ENCODE results near the gene TSPAN14. TPM values are rescaled to one million over a fixed set of nuclear protein-coding genes. Genes with fewer than 3 reads are reported as not detected.

Gene TSPAN14
- polyA plus RNA-seq, 2 donors, result 50.6 to 63.2 TPM

- no peak overlapping the region for H3K4me3 ChIP-seq (ENCODE audit: low read depth in 1 of 2, low read length in 2 of 2)
- H3K27me3 ChIP-seq (ENCODE audit: control insufficient read depth in 1 of 2, insufficient read depth in 2 of 2, low read length in 2 of 2), result no peaks in the 10 kb centered on the region
- no peaks in the 10 kb centered on the region for H3K36me3 ChIP-seq (ENCODE audit: control insufficient read depth in 2 of 2, insufficient read depth in 2 of 2, low read length in 1 of 2)
- no peaks in the 10 kb centered on the region for H3K4me1 ChIP-seq (ENCODE audit: control insufficient read depth in 2 of 2, insufficient read depth in 2 of 2, low read length in 1 of 2)
- WGBS, 2 donors, result 64 to 70% methylated on average over 5 of the region's 5 CpGs
- H3K27ac ChIP-seq (ENCODE audit: low read depth in 2 of 2, low read length in 1 of 2), result no peak overlapping the region
- no peaks in the 10 kb centered on the region for H3K9me3 ChIP-seq (ENCODE audit: control insufficient read depth in 2 of 2, insufficient read depth in 1 of 2, low read depth in 1 of 2, low read length in 1 of 2)
These were observed 101.3 kb downstream of the TSPAN14 start for GRCh38 chr10:80555415-80555814.

GRCh38 chr10:80561950-80562349 lies 107.8 kb downstream of the TSPAN14 start:
- H3K4me1 ChIP-seq (ENCODE audit: control insufficient read depth in 2 of 2, insufficient read depth in 2 of 2, low read length in 1 of 2), result no peaks in the 10 kb centered on the region
- no peaks in the 10 kb centered on the region for H3K36me3 ChIP-seq (ENCODE audit: control insufficient read depth in 2 of 2, insufficient read depth in 2 of 2, low read length in 1 of 2)
- H3K27ac ChIP-seq (ENCODE audit: low read depth in 2 of 2, low read length in 1 of 2), result no peak overlapping the region
- H3K9me3 ChIP-seq (ENCODE audit: control insufficient read depth in 2 of 2, insufficient read depth in 1 of 2, low read depth in 1 of 2, low read length in 1 of 2), result no peaks in the 10 kb centered on the region
- no peak overlapping the region for H3K4me3 ChIP-seq (ENCODE audit: low read depth in 1 of 2, low read length in 2 of 2)
- peaks cover 0 to 2% of the 10 kb centered on the region in 2 donors for H3K27me3 ChIP-seq (ENCODE audit: control insufficient read depth in 1 of 2, insufficient read depth in 2 of 2, low read length in 2 of 2)

DNA sequence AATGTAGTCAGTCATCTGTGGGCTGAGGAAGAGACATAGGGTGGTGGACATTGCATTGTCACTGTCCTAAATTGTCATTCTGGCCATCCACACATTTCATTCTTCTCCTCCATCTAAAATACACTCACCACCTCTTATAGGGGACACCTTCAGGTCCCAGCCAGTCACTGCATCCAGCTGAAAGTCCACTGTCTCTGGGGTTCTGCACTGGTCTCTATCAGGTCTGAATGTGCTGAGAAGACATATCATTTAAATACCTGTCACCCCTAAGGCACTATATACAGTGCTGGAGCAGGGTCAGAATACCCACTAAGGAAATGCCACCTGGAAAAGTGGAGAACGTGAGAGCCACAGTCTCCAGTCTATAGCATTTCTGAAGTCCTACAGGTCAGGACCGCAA lies 113.2 kb downstream of the TSPAN14 start:
- Histone ChIP-seq H3K4me1 (ENCODE audit: control insufficient read depth in 2 of 2, insufficient read depth in 2 of 2, low read length in 1 of 2) (no peaks in the 10 kb centered on the region), H3K27ac (ENCODE audit: low read depth in 2 of 2, low read length in 1 of 2) (no peak overlapping the region), H3K9me3 (ENCODE audit: control insufficient read depth in 2 of 2, insufficient read depth in 1 of 2, low read depth in 1 of 2, low read length in 1 of 2) (peaks cover 0 to 2% of the 10 kb centered on the region in 2 donors), H3K36me3 (ENCODE audit: control insufficient read depth in 2 of 2, insufficient read depth in 2 of 2, low read length in 1 of 2) (no peaks in the 10 kb centered on the region), H3K27me3 (ENCODE audit: control insufficient read depth in 1 of 2, insufficient read depth in 2 of 2, low read length in 2 of 2) (peaks cover 0 to 2% of the 10 kb centered on the region in 2 donors), H3K4me3 (ENCODE audit: low read depth in 1 of 2, low read length in 2 of 2) (no peak overlapping the region)
- 83 to 86% methylated on average over 2 of the region's 2 CpGs for WGBS, 2 donors

GRCh38 chr10:80569131-80569895 lies 115.2 kb downstream of the TSPAN14 start:
- peaks cover 0 to 2% of the 10 kb centered on the region in 2 donors for H3K9me3 ChIP-seq (ENCODE audit: control insufficient read depth in 2 of 2, insufficient read depth in 1 of 2, low read depth in 1 of 2, low read length in 1 of 2)
- H3K27me3 ChIP-seq (ENCODE audit: control insufficient read depth in 1 of 2, insufficient read depth in 2 of 2, low read length in 2 of 2), result peaks cover 0 to 2% of the 10 kb centered on the region in 2 donors
- H3K27ac ChIP-seq (ENCODE audit: low read depth in 2 of 2, low read length in 1 of 2), result no peak overlapping the region
- H3K4me3 ChIP-seq (ENCODE audit: low read depth in 1 of 2, low read length in 2 of 2), result no peak overlapping the region
- H3K4me1 ChIP-seq (ENCODE audit: control insufficient read depth in 2 of 2, insufficient read depth in 2 of 2, low read length in 1 of 2), result no peaks in the 10 kb centered on the region
- H3K36me3 ChIP-seq (ENCODE audit: control insufficient read depth in 2 of 2, insufficient read depth in 2 of 2, low read length in 1 of 2), result no peaks in the 10 kb centered on the region
- 89 to 90% methylated on average over 15 of the region's 15 CpGs for WGBS, 2 donors

GRCh38 chr10:80571352-80571751 lies 117.2 kb downstream of the TSPAN14 start:
- H3K4me3 ChIP-seq (ENCODE audit: low read depth in 1 of 2, low read length in 2 of 2), result no peak overlapping the region
- no peak overlapping the region for H3K27ac ChIP-seq (ENCODE audit: low read depth in 2 of 2, low read length in 1 of 2)
- H3K9me3 ChIP-seq (ENCODE audit: control insufficient read depth in 2 of 2, insufficient read depth in 1 of 2, low read depth in 1 of 2, low read length in 1 of 2), result peaks cover 0 to 2% of the 10 kb centered on the region in 2 donors
- 96 to 98% methylated on average over 9 of the region's 9 CpGs for whole genome bisulfite sequencing, 2 donors
- H3K36me3 ChIP-seq (ENCODE audit: control insufficient read depth in 2 of 2, insufficient read depth in 2 of 2, low read length in 1 of 2), result no peaks in the 10 kb centered on the region
- peaks cover 0 to 2% of the 10 kb centered on the region in 2 donors for H3K27me3 ChIP-seq (ENCODE audit: control insufficient read depth in 1 of 2, insufficient read depth in 2 of 2, low read length in 2 of 2)
- H3K4me1 ChIP-seq (ENCODE audit: control insufficient read depth in 2 of 2, insufficient read depth in 2 of 2, low read length in 1 of 2), result no peaks in the 10 kb centered on the region

GRCh38 chr10:80579181-80579763 lies 125.2 kb downstream of the TSPAN14 start:
- Histone ChIP-seq H3K27ac (ENCODE audit: low read depth in 2 of 2, low read length in 1 of 2) (no peak overlapping the region), H3K4me3 (ENCODE audit: low read depth in 1 of 2, low read length in 2 of 2) (no peak overlapping the region), H3K27me3 (ENCODE audit: control insufficient read depth in 1 of 2, insufficient read depth in 2 of 2, low read length in 2 of 2) (no peaks in the 10 kb centered on the region), H3K36me3 (ENCODE audit: control insufficient read depth in 2 of 2, insufficient read depth in 2 of 2, low read length in 1 of 2) (no peaks in the 10 kb centered on the region), H3K4me1 (ENCODE audit: control insufficient read depth in 2 of 2, insufficient read depth in 2 of 2, low read length in 1 of 2) (no peaks in the 10 kb centered on the region), H3K9me3 (ENCODE audit: control insufficient read depth in 2 of 2, insufficient read depth in 1 of 2, low read depth in 1 of 2, low read length in 1 of 2) (peaks cover 0 to 3% of the 10 kb centered on the region in 2 donors)
- 33 to 45% methylated on average over 5 of the region's 5 CpGs for WGBS, 2 donors

DNA sequence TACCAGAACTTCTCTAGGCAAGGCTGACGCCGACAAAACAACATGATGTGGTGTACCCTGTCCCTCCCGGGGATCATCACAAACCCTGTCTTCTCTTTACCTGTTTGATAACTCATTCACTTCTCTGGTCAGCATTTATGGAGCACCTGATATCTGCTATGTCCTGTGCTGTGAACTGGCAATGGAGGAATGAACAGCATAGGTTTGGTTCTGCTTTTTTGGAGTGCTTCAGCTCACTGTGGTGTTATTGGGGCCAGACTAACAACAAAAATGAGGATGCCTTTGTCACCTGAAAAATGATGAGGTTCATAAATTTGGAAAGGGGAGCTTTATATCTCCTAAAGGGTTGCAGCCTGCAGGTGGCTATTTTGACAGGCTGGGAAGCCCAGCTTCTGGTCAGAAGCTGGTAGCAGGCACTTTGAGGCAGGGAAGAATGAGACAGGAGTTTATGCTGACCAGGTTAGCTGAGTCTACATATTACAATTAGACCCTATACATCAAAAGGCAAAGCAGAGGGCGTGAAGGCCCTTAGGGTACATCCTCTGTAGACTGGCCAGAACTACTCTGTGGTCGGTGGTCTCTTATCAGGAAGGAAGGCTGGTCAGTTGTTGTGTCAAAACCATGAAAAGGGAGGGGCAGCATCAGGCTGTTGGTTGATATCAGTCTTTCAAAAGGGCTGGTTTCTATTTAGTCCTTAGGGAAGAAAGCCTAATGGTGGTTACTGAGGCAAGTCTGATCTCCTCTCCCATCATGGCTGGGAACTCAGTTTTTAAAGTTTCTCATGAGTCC lies 125.9 kb downstream of the TSPAN14 start:
- Histone ChIP-seq H3K4me3 (ENCODE audit: low read depth in 1 of 2, low read length in 2 of 2) (no peak overlapping the region), H3K36me3 (ENCODE audit: control insufficient read depth in 2 of 2, insufficient read depth in 2 of 2, low read length in 1 of 2) (no peaks in the 10 kb centered on the region), H3K9me3 (ENCODE audit: control insufficient read depth in 2 of 2, insufficient read depth in 1 of 2, low read depth in 1 of 2, low read length in 1 of 2) (peaks cover 0 to 3% of the 10 kb centered on the region in 2 donors), H3K27ac (ENCODE audit: low read depth in 2 of 2, low read length in 1 of 2) (no peak overlapping the region), H3K27me3 (ENCODE audit: control insufficient read depth in 1 of 2, insufficient read depth in 2 of 2, low read length in 2 of 2) (no peaks in the 10 kb centered on the region), H3K4me1 (ENCODE audit: control insufficient read depth in 2 of 2, insufficient read depth in 2 of 2, low read length in 1 of 2) (no peaks in the 10 kb centered on the region)
- 80% methylated on average over 5 of the region's 5 CpGs for WGBS, 2 donors

DNA sequence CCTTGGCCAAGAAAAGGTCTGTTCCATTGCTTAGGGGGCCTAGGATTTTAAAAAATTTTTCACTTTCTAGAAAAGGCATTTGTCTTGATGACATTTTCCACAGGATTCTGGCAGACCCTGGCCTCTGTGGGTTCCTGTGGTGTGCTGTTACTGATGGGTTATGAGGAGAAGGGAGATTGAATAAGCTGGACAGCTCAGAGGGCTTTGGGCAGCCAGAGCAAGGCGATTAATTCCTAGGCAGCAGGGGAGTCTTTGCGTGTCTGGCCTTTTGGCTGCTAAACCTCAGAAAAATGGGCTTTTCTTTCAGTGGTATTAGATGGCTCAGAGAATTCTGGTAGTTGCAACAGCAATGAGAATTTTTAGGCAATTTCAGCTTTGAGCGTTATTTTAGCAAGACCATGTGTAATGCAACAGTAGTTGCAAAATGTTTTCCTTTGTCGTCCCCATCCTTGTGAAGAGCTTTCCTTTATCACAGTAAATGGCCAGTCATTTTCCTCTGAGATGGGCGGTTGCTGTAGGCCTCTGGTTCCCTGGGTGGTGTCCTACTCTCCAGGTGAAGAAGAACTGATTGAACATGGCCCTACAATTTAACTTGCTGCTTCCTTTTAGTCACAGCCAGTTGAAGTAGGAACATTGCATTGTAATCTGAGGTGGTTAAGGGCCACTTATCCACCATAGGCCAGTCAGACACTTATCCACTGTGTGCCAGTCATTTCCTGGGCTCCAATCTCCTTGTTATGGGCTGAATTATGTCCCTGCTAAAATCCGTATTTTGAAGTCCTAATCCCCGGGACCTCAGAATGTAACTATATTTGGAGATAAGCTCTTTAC lies 126.7 kb downstream of the TSPAN14 start:
- no peak overlapping the region for H3K27ac ChIP-seq (ENCODE audit: low read depth in 2 of 2, low read length in 1 of 2)
- 85 to 89% methylated on average over 7 of the region's 7 CpGs for WGBS, 2 donors
- peaks cover 0 to 3% of the 10 kb centered on the region in 2 donors for H3K9me3 ChIP-seq (ENCODE audit: control insufficient read depth in 2 of 2, insufficient read depth in 1 of 2, low read depth in 1 of 2, low read length in 1 of 2)
- no peaks in the 10 kb centered on the region for H3K27me3 ChIP-seq (ENCODE audit: control insufficient read depth in 1 of 2, insufficient read depth in 2 of 2, low read length in 2 of 2)
- H3K4me3 ChIP-seq (ENCODE audit: low read depth in 1 of 2, low read length in 2 of 2), result no peak overlapping the region
- no peaks in the 10 kb centered on the region for H3K4me1 ChIP-seq (ENCODE audit: control insufficient read depth in 2 of 2, insufficient read depth in 2 of 2, low read length in 1 of 2)
- H3K36me3 ChIP-seq (ENCODE audit: control insufficient read depth in 2 of 2, insufficient read depth in 2 of 2, low read length in 1 of 2), result no peaks in the 10 kb centered on the region

DNA sequence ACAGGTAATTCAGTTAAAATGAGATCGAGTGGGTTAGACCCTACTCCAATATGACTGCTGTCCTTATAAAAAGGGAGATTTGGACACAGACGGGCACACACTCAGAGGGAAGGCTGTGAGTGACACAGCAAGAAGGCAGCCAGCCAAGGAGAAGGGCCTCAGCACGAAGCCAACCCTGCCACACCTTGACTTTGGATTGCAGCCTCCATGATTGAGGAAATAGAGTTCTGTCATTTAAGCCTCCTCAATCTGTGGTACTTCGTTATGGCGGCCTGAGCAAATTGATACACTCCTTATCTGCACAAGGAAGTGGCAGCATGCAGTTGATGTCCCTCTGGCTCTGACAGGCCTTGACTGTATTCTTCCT lies 127.3 kb downstream of the TSPAN14 start:
- H3K4me3 ChIP-seq (ENCODE audit: low read depth in 1 of 2, low read length in 2 of 2), result no peak overlapping the region
- H3K27ac ChIP-seq (ENCODE audit: low read depth in 2 of 2, low read length in 1 of 2), result no peak overlapping the region
- no peaks in the 10 kb centered on the region for H3K4me1 ChIP-seq (ENCODE audit: control insufficient read depth in 2 of 2, insufficient read depth in 2 of 2, low read length in 1 of 2)
- no peaks in the 10 kb centered on the region for H3K36me3 ChIP-seq (ENCODE audit: control insufficient read depth in 2 of 2, insufficient read depth in 2 of 2, low read length in 1 of 2)
- WGBS, 2 donors, result 69 to 78% methylated on average over 5 of the region's 5 CpGs
- H3K27me3 ChIP-seq (ENCODE audit: control insufficient read depth in 1 of 2, insufficient read depth in 2 of 2, low read length in 2 of 2), result no peaks in the 10 kb centered on the region
- H3K9me3 ChIP-seq (ENCODE audit: control insufficient read depth in 2 of 2, insufficient read depth in 1 of 2, low read depth in 1 of 2, low read length in 1 of 2), result peaks cover 0 to 3% of the 10 kb centered on the region in 2 donors

Data from esophagus (tissue), 2 donors.